IgD-negative memory B cell (primary cell): ENCODE data around the gene OSGIN1. TPM values are rescaled to one million over a fixed set of nuclear protein-coding genes. Genes with fewer than 3 reads are reported as not detected.

Experiments
- H3K27ac Mint-ChIP-seq, 3 donors: one replicate each; pipeline ENCODE4 v1.8.0; 2020 to 2022; ENCODE audit warnings: mild to moderate bottlenecking in 3 of 3, mixed read lengths in 3 of 3, moderate library complexity in 1 of 3
- H3K27me3 Mint-ChIP-seq: one replicate; pipeline ENCODE4 v1.8.0; 2021; ENCODE audit warnings: mixed read lengths
- H3K36me3 Mint-ChIP-seq: one replicate; pipeline ENCODE4 v1.8.0; 2020; ENCODE audit warnings: mild to moderate bottlenecking, mixed read lengths
- H3K4me1 Mint-ChIP-seq, 3 donors: one replicate each; pipeline ENCODE4 v1.8.0; 2020 to 2022; ENCODE audit warnings: mixed read lengths in 3 of 3, mild to moderate bottlenecking in 1 of 3
- H3K4me3 Mint-ChIP-seq, 4 donors: one replicate each; pipeline ENCODE4 v1.8.0; 2020 to 2022; ENCODE audit warnings: mild to moderate bottlenecking in 4 of 4, mixed read lengths in 4 of 4, moderate library complexity in 3 of 4
- H3K9me3 Mint-ChIP-seq, 3 donors: one replicate each; pipeline ENCODE4 v1.8.0; 2020 to 2021; ENCODE audit warnings: mixed read lengths in 3 of 3, mild to moderate bottlenecking in 1 of 3
- polyA plus RNA-seq: library from polyadenylated mRNA; unstranded; fragments of 300-500 nt; fragmentation: Illumina TruSeq; gene quantifications from one replicate; pipeline ENCODE4 v1.2.3, GENCODE V29; 2021

OSGIN1 gene
- polyA plus RNA-seq, 1 donor from 2014 or later = 0.46 TPM

DNA sequence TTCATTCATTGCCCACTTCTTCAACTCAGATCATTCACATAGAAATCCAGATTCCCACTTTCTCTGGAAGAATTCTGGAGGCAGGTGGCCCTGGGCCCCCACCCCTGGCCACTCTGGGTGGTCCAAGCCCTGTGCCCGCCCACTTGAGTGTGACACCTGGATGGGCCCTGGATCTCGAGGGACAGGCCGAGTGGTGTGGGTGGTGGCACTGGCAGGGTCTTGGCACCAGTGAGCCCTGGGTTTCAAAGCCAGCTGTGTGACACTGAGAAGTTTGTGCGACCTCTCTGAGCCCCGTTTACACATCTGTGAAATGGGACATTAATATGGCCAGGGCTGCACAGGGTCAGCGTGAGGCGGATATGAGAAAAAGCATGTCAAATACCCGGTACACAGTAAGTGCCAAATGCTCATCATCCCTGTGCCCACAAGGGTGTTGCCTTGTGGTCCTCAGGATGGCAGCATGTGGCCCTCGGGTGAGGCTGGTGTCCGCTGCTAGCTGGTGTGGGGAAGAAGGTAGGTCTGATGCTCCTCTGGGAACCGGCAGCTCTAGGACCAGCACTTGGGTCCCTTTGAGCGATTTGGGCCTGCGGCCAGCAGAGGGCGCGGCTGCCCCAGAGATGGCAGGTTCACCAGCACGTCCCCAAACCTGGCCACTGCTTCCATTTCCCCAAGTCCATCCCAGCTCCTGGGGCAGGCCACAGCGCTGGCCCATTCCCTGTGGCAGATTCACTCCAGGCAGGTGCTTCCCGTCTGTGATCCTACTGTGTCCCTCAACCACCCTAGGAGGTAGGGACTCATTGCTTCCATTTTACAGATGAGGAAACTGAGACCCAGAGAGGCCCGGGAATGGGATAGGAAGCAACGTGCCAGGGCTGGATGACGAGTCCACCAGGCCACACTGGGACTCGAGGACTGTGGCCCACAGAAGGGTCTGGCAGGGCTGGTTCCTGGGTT, 3.6 kb downstream of the OSGIN1 start:
- no peak overlapping the region for H3K27ac Mint-ChIP-seq
- H3K9me3 Mint-ChIP-seq = no peaks in the 10 kb centered on the region
- H3K4me3 Mint-ChIP-seq = no peak overlapping the region
- peaks cover 27% of the 10 kb centered on the region for H3K27me3 Mint-ChIP-seq
- H3K36me3 Mint-ChIP-seq = no peaks in the 10 kb centered on the region
- peaks cover 2 to 7% (median 6%) of the 10 kb centered on the region in 3 donors for H3K4me1 Mint-ChIP-seq

GRCh38 chr16:83957296-83957855, 4.3 kb downstream of the OSGIN1 start:
- Mint-ChIP-seq H3K27me3 (peaks cover 27% of the 10 kb centered on the region), H3K27ac (no peak overlapping the region)

DNA sequence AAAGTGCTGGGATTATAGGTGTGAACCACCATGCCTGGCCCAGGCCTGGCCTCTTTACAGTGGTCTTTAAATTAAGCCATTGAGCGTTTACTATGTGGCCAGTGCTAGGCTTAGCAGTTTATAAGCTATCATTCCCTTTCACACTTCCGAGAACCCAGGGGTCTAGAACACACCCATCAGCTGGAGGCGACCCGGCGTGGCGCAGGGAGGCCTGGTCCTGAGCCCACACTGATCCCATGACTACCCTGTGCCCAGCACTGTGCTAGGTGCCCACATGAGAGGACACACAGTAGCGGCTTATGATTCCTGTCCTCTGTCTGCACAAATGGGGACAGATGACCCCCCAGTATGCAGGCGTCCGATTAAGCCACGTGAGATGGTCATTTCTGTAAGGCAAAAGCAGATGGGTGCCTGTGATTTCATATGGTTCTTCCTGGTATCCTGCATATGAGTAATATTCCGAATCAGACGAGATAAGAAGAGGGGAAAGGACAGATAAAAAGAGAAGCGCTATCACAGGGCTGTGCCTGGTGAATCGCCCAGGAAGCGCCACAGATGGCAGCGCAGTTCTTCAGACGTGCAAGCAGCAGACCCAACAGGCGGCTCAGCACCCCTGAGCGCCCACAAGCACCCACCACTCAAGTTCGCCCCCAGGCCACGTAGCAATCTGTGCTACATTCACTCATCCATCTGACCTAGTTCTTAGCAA, 5.3 kb downstream of the OSGIN1 start:
- H3K4me1 Mint-ChIP-seq = peaks cover 2 to 7% (median 6%) of the 10 kb centered on the region in 3 donors
- H3K27me3 Mint-ChIP-seq = peaks cover 25% of the 10 kb centered on the region
- no peaks in the 10 kb centered on the region for H3K36me3 Mint-ChIP-seq
- no peak overlapping the region for H3K27ac Mint-ChIP-seq
- H3K4me3 Mint-ChIP-seq = no peak overlapping the region
- H3K9me3 Mint-ChIP-seq = no peaks in the 10 kb centered on the region

More at GRCh38 chr16:83957296-83957855, 4.3 kb downstream of the OSGIN1 start:
- peaks cover 2 to 7% (median 6%) of the 10 kb centered on the region in 3 donors for H3K4me1 Mint-ChIP-seq
- no peaks in the 10 kb centered on the region for H3K9me3 Mint-ChIP-seq
- H3K4me3 Mint-ChIP-seq = no peak overlapping the region
- no peaks in the 10 kb centered on the region for H3K36me3 Mint-ChIP-seq

GRCh38 chr16:83958846-83959565, 6.0 kb downstream of the OSGIN1 start:
- Mint-ChIP-seq H3K9me3 (no peaks in the 10 kb centered on the region), H3K4me1 (peaks cover under 1 to 5% (median 5%) of the 10 kb centered on the region in 3 donors), H3K27ac (no peak overlapping the region), H3K36me3 (no peaks in the 10 kb centered on the region), H3K4me3 (no peak overlapping the region), H3K27me3 (peaks cover 21% of the 10 kb centered on the region)

GRCh38 chr16:83959656-83960434, 6.8 kb downstream of the OSGIN1 start:
- Mint-ChIP-seq H3K4me1 (peaks cover 0 to 3% (median 0%) of the 10 kb centered on the region in 3 donors), H3K27me3 (peaks cover 13% of the 10 kb centered on the region), H3K9me3 (no peaks in the 10 kb centered on the region), H3K36me3 (no peaks in the 10 kb centered on the region), H3K27ac (peak overlapping the region in 1 of 3 donors; percentile 17), H3K4me3 (peak overlapping the region in 1 of 4 donors; percentile 49)

GRCh38 chr16:83960521-83961249, 7.6 kb downstream of the OSGIN1 start:
- Mint-ChIP-seq H3K27me3 (peaks cover 9% of the 10 kb centered on the region), H3K4me3 (no peak overlapping the region), H3K36me3 (no peaks in the 10 kb centered on the region), H3K9me3 (no peaks in the 10 kb centered on the region), H3K4me1 (peaks cover 0 to 3% (median 0%) of the 10 kb centered on the region in 3 donors), H3K27ac (no peak overlapping the region)

DNA sequence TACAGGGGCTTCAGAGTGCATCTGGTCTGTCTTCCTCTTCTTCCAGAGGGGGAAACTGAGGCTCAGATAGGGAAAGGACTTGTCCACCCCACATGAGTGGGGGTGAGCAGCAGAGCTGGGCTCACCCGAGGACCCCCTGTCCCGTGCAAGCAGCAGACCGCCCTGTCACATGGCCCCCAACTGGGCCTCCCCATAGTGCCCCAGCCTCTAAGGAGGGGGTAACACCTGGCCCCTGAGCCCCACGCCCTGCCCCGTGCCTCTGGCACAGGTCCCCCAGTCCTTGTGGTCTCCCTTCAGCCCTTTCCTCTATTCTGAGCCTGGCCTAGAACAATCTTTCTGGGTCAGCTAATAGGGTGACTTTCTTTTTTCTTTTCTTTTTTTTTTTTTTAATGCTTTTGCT, 8.6 kb downstream of the OSGIN1 start:
- Mint-ChIP-seq H3K4me3 (no peak overlapping the region), H3K27me3 (peaks cover 2% of the 10 kb centered on the region), H3K9me3 (no peaks in the 10 kb centered on the region), H3K27ac (no peak overlapping the region), H3K36me3 (no peaks in the 10 kb centered on the region), H3K4me1 (peaks cover 0 to 2% (median 0%) of the 10 kb centered on the region in 3 donors)

DNA sequence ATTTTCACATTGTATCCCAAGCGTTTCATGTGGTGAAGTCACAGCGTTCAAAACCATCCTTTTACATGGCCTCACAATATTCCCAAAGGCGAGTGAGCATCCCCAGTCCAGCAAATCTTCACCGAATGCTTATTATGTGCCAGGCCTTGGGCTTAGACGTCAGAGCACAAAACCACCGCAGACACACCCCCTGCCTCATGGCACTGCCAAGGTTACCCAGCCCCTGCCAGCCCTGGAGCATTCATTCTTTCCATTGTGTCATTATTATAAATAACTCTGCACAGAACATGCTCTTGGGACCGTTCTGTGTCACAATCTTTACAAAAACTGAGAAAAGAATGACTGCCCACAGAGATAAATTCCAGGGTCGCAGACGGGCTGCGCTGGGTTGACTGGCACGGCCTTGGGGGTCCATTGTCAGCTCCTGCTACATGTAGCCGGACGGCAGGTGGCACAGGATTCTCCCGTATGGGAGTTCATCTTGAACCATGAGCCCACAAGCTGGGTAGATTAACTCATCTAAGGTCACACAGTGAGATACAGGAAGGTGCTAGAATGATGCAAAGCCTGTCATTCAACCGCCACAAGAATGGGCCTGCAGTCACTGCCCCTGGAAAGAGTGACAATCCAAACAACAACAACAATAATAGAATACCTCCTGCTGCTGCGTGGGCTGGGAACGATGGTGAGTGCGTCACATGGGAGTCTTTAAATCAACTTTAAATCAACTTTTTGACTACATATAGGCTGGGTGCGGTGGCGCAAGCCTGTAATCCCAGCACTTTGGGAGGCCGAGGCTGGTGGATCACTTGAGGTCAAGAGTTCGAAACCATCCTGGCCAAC, 10.5 kb downstream of the OSGIN1 start:
- H3K4me1 Mint-ChIP-seq = peaks cover 0 to 2% (median 0%) of the 10 kb centered on the region in 3 donors
- H3K9me3 Mint-ChIP-seq = no peaks in the 10 kb centered on the region
- peaks cover 5% of the 10 kb centered on the region for H3K27me3 Mint-ChIP-seq
- H3K27ac Mint-ChIP-seq = peak overlapping the region in 1 of 3 donors; percentile 31
- no peaks in the 10 kb centered on the region for H3K36me3 Mint-ChIP-seq
- no peak overlapping the region for H3K4me3 Mint-ChIP-seq

DNA sequence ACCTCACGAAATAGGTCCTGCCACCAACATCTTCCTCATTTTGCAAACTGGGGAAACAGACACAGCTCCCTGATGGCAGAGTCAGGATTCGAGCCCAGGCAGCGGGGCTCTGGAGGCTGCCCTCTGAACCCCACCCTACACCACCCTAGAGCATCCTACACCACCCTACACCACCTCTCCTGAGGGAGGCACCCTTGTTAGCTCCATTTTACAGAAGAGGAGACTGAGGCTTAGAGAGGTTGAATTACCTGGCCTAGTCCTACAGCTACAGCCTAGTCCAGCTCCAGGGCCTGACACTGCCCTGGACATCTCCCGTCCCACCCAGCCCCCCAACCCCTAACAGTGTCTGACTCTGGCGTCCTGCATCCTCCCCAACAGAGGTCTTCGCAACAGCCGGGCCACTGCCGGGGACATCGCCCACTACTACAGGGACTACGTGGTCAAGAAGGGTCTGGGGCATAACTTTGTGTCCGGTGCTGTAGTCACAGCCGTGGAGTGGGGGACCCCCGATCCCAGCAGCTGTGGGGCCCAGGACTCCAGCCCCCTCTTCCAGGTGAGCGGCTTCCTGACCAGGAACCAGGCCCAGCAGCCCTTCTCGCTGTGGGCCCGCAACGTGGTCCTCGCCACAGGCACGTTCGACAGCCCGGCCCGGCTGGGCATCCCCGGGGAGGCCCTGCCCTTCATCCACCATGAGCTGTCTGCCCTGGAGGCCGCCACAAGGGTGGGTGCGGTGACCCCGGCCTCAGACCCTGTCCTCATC, 11.8 kb downstream of the OSGIN1 start:
- Mint-ChIP-seq H3K4me1 (peaks cover 0 to 2% (median 0%) of the 10 kb centered on the region in 3 donors), H3K36me3 (no peaks in the 10 kb centered on the region), H3K27ac (no peak overlapping the region), H3K9me3 (no peaks in the 10 kb centered on the region), H3K27me3 (peaks cover 5% of the 10 kb centered on the region), H3K4me3 (no peak overlapping the region)

- Mint-ChIP-seq H3K9me3 (no peaks in the 10 kb centered on the region), H3K27ac (no peak overlapping the region), H3K36me3 (no peaks in the 10 kb centered on the region), H3K4me3 (peak overlapping the region in 1 of 4 donors; percentile 39), H3K4me1 (peaks cover 0 to 2% (median 0%) of the 10 kb centered on the region in 3 donors), H3K27me3 (peaks cover 5% of the 10 kb centered on the region)
Observed at GRCh38 chr16:83965444-83966152, 12.6 kb downstream of the OSGIN1 start.

DNA sequence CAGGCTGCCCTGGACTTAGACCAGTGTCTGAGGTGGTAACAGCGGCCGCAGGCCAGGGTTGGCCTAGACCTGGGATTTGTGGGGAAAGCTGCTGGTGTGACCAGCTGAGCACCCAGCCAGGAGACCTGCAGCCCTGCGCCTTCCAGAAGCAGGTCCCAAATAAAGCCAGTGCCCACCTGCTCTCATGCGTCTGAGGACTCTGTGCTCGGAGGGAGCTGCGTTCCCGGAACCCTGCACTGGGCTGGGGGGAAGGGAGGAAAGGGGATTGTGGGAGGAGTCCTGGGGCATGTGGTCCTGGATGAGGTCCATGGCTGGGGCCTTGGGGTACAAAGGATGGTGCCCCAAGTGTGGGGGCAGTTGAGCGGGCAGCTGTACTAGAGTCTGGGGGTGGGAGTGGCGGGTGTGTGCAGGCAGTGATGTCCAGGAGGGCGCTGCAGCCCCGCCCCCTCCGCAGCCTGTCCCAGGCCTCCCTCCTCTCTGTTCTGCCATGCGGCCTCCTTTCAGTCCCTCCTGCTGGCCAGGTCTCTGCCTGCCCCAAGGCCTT, 13.2 kb downstream of the OSGIN1 start:
- Mint-ChIP-seq H3K36me3 (no peaks in the 10 kb centered on the region), H3K4me3 (peak overlapping the region in 1 of 4 donors; percentile 69), H3K4me1 (peaks cover 0 to 2% (median 0%) of the 10 kb centered on the region in 3 donors), H3K9me3 (no peaks in the 10 kb centered on the region), H3K27me3 (peaks cover 5% of the 10 kb centered on the region), H3K27ac (no peak overlapping the region)
